Progenitor cell of endocrine pancreas (in vitro differentiated cells): ENCODE data around the gene ADAMTS14. TPM values are rescaled to one million over a fixed set of nuclear protein-coding genes. Genes with fewer than 3 reads are reported as not detected.

ENCODE experiments used
- DNase-seq: peaks from one replicate; pipeline ENCODE4 v3.0.0; 2021; ENCODE audit warnings: low spot score; ENCODE audit not compliant: unreplicated experiment
- H3K27ac Mint-ChIP-seq: 2 replicates; pipeline ENCODE4 v1.8.0; 2021; ENCODE audit warnings: mild to moderate bottlenecking, moderate library complexity, mixed read lengths
- H3K27me3 Mint-ChIP-seq: 2 replicates; pipeline ENCODE4 v1.8.0; 2021; ENCODE audit warnings: mixed read lengths
- H3K36me3 Mint-ChIP-seq: 2 replicates; pipeline ENCODE4 v1.8.0; 2022; ENCODE audit warnings: mixed read lengths; ENCODE audit not compliant: insufficient read depth
- H3K4me1 Mint-ChIP-seq: 2 replicates; pipeline ENCODE4 v1.8.0; 2021; ENCODE audit warnings: low read depth, mixed read lengths
- H3K4me3 Mint-ChIP-seq: 2 replicates; pipeline ENCODE4 v1.8.0; 2021; ENCODE audit warnings: low read depth, mild to moderate bottlenecking, moderate library complexity, mixed read lengths
- H3K9me3 Mint-ChIP-seq: 2 replicates; pipeline ENCODE4 v1.8.0; 2021; ENCODE audit warnings: low read depth, mixed read lengths
- total RNA-seq: library from RNA; stranded (reverse); gene quantifications from 2 replicates; pipeline ENCODE4 v1.2.1, GENCODE V29; 2021
- TF ChIP-seq, protein P1 (sequence below): fragments of 200-600 bp; sonication (generic); IDR thresholded peaks from one replicate; pipeline ENCODE4 v1.5.0; 2021; ENCODE audit warnings: antibody characterized with exemption, mild to moderate bottlenecking; ENCODE audit not compliant: unreplicated experiment

ADAMTS14 gene
- total RNA-seq, 1 donor from 2014 or later: 0.05 TPM

DNA sequence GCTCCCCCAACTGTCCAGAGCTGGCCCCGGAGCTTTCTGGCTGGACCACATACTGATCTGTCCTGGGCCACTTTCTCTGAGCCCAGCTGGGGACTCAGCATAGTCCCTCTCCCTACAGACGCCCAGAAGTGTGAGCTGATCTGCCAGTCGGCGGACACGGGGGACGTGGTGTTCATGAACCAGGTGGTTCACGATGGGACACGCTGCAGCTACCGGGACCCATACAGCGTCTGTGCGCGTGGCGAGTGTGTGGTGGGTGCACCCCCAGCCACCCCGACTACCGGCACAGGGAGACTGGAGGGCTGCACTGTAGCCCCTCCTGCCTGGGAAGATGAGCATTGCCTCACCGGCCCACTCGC lies 71.1 kb downstream of the ADAMTS14 start:
- Mint-ChIP-seq H3K27ac (no peak overlapping the region), H3K4me1 (no peaks in the 10 kb centered on the region), H3K9me3 (no peaks in the 10 kb centered on the region), H3K36me3 (no peaks in the 10 kb centered on the region), H3K4me3 (no peak overlapping the region), H3K27me3 (peaks cover 12% of the 10 kb centered on the region)
- DNase-seq: no peak
- TF ChIP-seq, protein P1, sequence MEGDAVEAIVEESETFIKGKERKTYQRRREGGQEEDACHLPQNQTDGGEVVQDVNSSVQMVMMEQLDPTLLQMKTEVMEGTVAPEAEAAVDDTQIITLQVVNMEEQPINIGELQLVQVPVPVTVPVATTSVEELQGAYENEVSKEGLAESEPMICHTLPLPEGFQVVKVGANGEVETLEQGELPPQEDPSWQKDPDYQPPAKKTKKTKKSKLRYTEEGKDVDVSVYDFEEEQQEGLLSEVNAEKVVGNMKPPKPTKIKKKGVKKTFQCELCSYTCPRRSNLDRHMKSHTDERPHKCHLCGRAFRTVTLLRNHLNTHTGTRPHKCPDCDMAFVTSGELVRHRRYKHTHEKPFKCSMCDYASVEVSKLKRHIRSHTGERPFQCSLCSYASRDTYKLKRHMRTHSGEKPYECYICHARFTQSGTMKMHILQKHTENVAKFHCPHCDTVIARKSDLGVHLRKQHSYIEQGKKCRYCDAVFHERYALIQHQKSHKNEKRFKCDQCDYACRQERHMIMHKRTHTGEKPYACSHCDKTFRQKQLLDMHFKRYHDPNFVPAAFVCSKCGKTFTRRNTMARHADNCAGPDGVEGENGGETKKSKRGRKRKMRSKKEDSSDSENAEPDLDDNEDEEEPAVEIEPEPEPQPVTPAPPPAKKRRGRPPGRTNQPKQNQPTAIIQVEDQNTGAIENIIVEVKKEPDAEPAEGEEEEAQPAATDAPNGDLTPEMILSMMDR: no peak

DNA sequence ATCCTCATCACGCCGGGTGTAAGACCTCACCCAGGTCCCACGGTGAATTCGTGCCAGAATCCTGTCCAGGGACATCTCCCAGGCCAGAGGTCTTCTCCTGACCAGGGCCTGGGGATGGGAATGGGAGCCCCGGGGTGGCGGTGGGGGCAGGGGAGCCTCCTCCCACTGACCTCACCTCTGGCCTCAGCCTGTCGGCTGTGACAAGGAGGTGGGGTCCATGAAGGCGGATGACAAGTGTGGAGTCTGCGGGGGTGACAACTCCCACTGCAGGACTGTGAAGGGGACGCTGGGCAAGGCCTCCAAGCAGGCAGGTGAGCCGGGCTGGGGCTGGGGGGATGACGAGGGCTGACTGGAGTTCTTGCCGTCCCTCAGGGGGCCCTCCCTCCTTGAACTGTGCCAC lies 71.6 kb downstream of the ADAMTS14 start:
- H3K27ac Mint-ChIP-seq: no peak overlapping the region
- H3K4me3 Mint-ChIP-seq: no peak overlapping the region
- H3K9me3 Mint-ChIP-seq: no peaks in the 10 kb centered on the region
- peaks cover 12% of the 10 kb centered on the region for H3K27me3 Mint-ChIP-seq
- DNase-seq: no peak
- no peaks in the 10 kb centered on the region for H3K36me3 Mint-ChIP-seq
- TF ChIP-seq, protein P1: no peak
- no peaks in the 10 kb centered on the region for H3K4me1 Mint-ChIP-seq

DNA sequence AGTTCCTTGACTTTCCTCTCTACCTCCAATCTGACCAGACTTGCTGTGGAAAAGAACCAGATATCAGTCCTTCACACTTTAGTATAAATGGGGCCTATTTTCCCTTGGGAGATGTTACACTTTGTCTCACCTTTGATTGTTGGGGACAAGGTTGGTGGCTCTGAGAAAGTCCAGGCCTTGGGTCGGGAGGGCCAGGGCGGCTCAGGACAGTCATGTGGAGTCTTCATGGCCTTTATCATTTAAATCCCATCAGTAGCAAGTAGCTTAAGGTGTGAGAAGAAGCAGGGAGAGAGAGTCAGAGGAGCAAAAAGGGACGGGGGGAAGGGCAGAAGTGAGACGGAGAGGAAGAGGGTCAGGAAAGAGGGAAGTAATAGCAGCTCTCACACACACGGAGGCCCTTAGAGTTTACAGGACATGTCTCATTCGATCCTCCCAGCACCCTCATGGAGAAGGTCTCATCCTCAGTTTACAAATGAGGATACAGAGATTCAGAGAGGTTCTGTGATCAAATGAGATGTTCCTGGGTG lies 72.4 kb downstream of the ADAMTS14 start:
- no peaks in the 10 kb centered on the region for H3K4me1 Mint-ChIP-seq
- H3K36me3 Mint-ChIP-seq: no peaks in the 10 kb centered on the region
- no peak overlapping the region for H3K27ac Mint-ChIP-seq
- no peak overlapping the region for H3K4me3 Mint-ChIP-seq
- H3K27me3 Mint-ChIP-seq: peaks cover 9% of the 10 kb centered on the region
- no peak for DNase-seq
- TF ChIP-seq, protein P1: no peak
- H3K9me3 Mint-ChIP-seq: no peaks in the 10 kb centered on the region

DNA sequence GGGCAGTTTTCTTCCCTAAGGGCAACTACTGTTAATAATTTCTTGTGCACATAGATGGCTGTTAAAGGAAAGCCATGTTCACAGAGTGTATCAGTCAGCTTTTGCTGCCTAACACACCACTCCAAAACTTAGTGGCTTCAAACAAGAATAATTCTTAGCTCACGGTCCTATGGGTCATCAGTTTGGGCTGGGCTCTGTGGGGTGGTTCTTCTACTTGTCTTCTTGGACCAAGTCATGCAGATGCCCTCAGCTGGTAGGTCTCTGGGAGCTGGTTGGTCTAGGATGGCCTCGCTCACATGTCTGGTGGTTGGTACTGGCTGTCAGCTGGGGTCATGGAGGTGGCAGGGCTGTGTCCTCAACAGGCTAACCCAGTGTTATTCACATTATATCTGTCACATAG lies 73.2 kb downstream of the ADAMTS14 start:
- H3K27ac Mint-ChIP-seq: no peak overlapping the region
- no peak for DNase-seq
- TF ChIP-seq, protein P1: no peak
- no peak overlapping the region for H3K4me3 Mint-ChIP-seq
- peaks cover 9% of the 10 kb centered on the region for H3K27me3 Mint-ChIP-seq
- no peaks in the 10 kb centered on the region for H3K36me3 Mint-ChIP-seq
- H3K4me1 Mint-ChIP-seq: no peaks in the 10 kb centered on the region
- no peaks in the 10 kb centered on the region for H3K9me3 Mint-ChIP-seq

GRCh38 chr10:70747192-70747965 lies 75.1 kb downstream of the ADAMTS14 start:
- Mint-ChIP-seq H3K9me3 (no peaks in the 10 kb centered on the region), H3K4me3 (no peak overlapping the region), H3K36me3 (no peaks in the 10 kb centered on the region), H3K27ac (no peak overlapping the region), H3K4me1 (no peaks in the 10 kb centered on the region), H3K27me3 (peaks cover 9% of the 10 kb centered on the region)
- DNase-seq: no peak
- TF ChIP-seq, protein P1: no peak
